Activated CD4-positive, alpha-beta T cell treated with anti-CD3 and anti-CD28 coated beads, Interleukin-2, Interleukin-4, amounts not matched to agents 100 ng/mL and 50 ng/mL, durations not matched to agents 16 hours and 8 hours (primary cell): ENCODE data around the gene TJP2.
A peak's percentile ranks its signal among the peaks of the same experiment; 100 is the strongest.

Source experiments
- DNase-seq: peaks from one replicate; pipeline ENCODE4 v3.0.0-alpha.2; 2020; ENCODE audit warnings: low spot score

The TJP2 gene

GRCh38 chr9:69173891-69174615 lies at the start of gene TJP2:
Gene TJP2, plus strand, starts transcription at chr9:69174277. Its CDS starts 96 bp downstream, at chr9:69174373.
- peak; percentile 59 for DNase-seq

- no peak for DNase-seq
These were observed 43.3 kb upstream of the TJP2 start for GRCh38 chr9:69130456-69131441.

GRCh38 chr9:69131682-69132081 lies 42.4 kb upstream of the TJP2 start:
- DNase-seq, result no peak

- DNase-seq, result no peak
These were observed 41.7 kb upstream of the TJP2 start for GRCh38 chr9:69132361-69132760.

- no peak for DNase-seq
These were observed 39.7 kb upstream of the TJP2 start for GRCh38 chr9:69134412-69134811.

GRCh38 chr9:69136185-69136584 lies 37.9 kb upstream of the TJP2 start:
- no peak for DNase-seq

GRCh38 chr9:69136779-69137178 lies 37.3 kb upstream of the TJP2 start:
- no peak for DNase-seq

- DNase-seq, result no peak
These were observed 36.8 kb upstream of the TJP2 start for GRCh38 chr9:69137311-69137710.

GRCh38 chr9:69139596-69139995 lies 34.5 kb upstream of the TJP2 start:
- DNase-seq, result no peak

GRCh38 chr9:69140123-69140735 lies 33.8 kb upstream of the TJP2 start:
- DNase-seq, result no peak

- DNase-seq, result no peak
These were observed 32.2 kb upstream of the TJP2 start for GRCh38 chr9:69141851-69142250.

- DNase-seq, result no peak
These were observed 30.8 kb upstream of the TJP2 start for GRCh38 chr9:69143291-69143690.

GRCh38 chr9:69145144-69145715 lies 28.8 kb upstream of the TJP2 start:
- DNase-seq, result no peak

GRCh38 chr9:69147041-69147834 lies 26.8 kb upstream of the TJP2 start:
- no peak for DNase-seq

- no peak for DNase-seq
These were observed 24.7 kb upstream of the TJP2 start for GRCh38 chr9:69149321-69149807.

GRCh38 chr9:69151506-69151905 lies 22.6 kb upstream of the TJP2 start:
- no peak for DNase-seq

GRCh38 chr9:69153707-69154521 lies 20.2 kb upstream of the TJP2 start:
- DNase-seq, result no peak

GRCh38 chr9:69155341-69156030 lies 18.6 kb upstream of the TJP2 start:
- no peak for DNase-seq

- no peak for DNase-seq
These were observed 16.2 kb upstream of the TJP2 start for GRCh38 chr9:69157751-69158466.
